ENCODE results near the gene TBC1D10B. TPM values are rescaled to one million over a fixed set of nuclear protein-coding genes. Genes with fewer than 3 reads are reported as not detected.
A peak's percentile ranks its signal among the peaks of the same experiment; 100 is the strongest.

The TBC1D10B gene
- total RNA-seq, 2 donors from 2014 or later, result 45.0 to 62.3 TPM

DNA sequence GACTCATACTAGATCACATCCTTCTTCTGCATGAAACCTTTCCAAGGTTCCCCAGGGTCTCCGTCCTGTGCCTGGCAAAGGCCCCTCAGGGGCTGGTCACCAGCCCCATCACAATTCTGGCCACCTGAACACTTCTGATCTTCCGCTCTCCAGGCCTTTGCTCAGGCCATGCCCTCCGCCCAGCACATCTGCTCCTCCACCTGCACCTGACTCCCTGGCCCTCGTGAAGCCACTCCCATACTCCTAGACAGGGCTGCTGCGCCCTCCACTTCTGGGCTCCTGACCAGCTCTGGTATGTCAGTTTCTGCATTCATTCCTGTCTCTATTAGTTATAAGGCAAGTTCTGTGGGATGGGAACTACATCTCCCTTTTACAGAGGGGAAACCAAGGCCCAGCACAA, 2.4 kb upstream of the TBC1D10B start:
- no peaks in the 10 kb centered on the region for H3K36me3 ChIP-seq
- no peak overlapping the region for H3K27ac ChIP-seq

DNA sequence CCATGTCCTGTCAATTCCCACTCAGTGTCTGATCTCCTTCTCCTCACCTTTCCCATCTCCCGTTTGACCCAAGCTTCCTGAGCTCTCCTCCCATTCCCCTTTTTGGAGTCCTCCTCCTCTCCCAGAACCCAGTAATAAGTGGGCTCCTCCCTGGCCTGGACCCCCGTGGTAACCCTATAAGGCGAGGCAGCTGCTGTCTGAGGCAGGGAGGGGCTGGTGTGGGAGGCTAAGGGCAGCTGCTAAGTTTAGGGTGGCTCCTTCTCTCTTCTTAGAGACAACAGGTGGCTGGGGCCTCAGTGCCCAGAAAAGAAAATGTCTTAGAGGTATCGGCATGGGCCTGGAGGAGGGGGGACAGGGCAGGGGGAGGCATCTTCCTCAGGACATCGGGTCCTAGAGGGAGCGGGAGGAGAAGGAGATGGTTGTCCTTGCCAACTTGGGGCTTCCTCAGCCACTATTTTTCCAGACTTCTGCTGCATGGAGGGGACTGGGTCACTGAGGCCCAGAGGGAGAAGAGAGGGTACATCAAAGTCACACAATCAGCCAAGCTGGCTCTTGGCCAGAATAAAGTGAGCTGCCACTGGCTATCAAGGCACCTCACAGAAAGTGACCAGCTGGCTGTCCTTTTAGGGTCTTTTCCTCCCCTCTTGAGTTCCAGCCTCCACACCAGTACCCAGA, 1.9 kb upstream of the TBC1D10B start:
- TF ChIP-seq, protein P1, sequence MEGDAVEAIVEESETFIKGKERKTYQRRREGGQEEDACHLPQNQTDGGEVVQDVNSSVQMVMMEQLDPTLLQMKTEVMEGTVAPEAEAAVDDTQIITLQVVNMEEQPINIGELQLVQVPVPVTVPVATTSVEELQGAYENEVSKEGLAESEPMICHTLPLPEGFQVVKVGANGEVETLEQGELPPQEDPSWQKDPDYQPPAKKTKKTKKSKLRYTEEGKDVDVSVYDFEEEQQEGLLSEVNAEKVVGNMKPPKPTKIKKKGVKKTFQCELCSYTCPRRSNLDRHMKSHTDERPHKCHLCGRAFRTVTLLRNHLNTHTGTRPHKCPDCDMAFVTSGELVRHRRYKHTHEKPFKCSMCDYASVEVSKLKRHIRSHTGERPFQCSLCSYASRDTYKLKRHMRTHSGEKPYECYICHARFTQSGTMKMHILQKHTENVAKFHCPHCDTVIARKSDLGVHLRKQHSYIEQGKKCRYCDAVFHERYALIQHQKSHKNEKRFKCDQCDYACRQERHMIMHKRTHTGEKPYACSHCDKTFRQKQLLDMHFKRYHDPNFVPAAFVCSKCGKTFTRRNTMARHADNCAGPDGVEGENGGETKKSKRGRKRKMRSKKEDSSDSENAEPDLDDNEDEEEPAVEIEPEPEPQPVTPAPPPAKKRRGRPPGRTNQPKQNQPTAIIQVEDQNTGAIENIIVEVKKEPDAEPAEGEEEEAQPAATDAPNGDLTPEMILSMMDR (IDR thresholded peaks at IDR 0.05), result no peak
- no peak overlapping the region for H3K4me3 ChIP-seq

More for the DNA sequence above, 2.4 kb upstream of the TBC1D10B start:
- Histone ChIP-seq H3K9me3 (no peaks in the 10 kb centered on the region), H3K9ac (ENCODE audit: low read depth in 2 of 2, low read length in 2 of 2) (no peak overlapping the region), H3K27me3 (no peaks in the 10 kb centered on the region), H3K4me3 (no peak overlapping the region), H3K4me1 (peaks cover 14% of the 10 kb centered on the region)
- TF ChIP-seq, protein P1 (IDR thresholded peaks at IDR 0.05), result no peak
- intact Hi-C loops (cut with DNase I), result no loop called here
- no peak for DNase-seq

DNA sequence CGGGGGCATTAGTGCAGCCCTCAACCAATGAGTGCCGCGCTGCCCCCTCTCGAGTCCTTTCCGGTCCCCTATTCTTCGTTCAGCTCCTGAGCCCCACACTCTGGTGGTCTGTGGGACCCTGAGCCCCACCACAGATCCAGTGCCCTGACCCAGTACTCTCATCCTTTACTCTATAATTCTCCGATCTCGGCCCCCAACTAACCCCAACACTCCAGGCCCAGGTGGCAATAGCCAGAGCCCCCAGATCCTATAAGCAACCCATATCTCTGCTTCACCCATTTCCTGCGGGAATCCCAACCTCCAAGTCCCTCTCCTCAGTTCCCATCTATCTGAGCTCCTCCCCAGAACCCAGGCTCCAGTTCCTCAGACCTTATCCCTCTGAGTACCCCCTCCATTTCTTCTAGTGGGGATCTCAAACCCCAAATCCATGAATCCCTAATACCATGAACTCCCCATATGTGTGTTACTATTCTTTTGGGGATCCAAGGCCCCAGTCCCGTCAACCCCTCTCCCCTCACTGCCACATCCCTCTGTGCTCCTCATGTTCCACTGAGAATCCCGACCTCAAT, 1.0 kb upstream of the TBC1D10B start:
- Histone ChIP-seq H3K4me3 (peak overlapping the region; percentile 39), H3K36me3 (no peaks in the 10 kb centered on the region), H3K9me3 (no peaks in the 10 kb centered on the region), H3K4me1 (peaks cover 17% of the 10 kb centered on the region), H3K9ac (ENCODE audit: low read depth in 2 of 2, low read length in 2 of 2) (peak overlapping the region; percentile 61 to 80), H3K27me3 (no peaks in the 10 kb centered on the region), H3K27ac (peak overlapping the region; percentile 83)
- intact Hi-C loops (cut with DNase I), result no loop called here
- TF ChIP-seq, protein P1 (IDR thresholded peaks at IDR 0.05), result no peak
- DNase-seq, result no peak

More for the DNA sequence above, 1.9 kb upstream of the TBC1D10B start:
- intact Hi-C loops (cut with DNase I), result no loop called here
- peaks cover 19% of the 10 kb centered on the region for H3K4me1 ChIP-seq
- no peaks in the 10 kb centered on the region for H3K9me3 ChIP-seq
- DNase-seq, result no peak
- no peaks in the 10 kb centered on the region for H3K27me3 ChIP-seq
- no peak overlapping the region for H3K9ac ChIP-seq (ENCODE audit: low read depth in 2 of 2, low read length in 2 of 2)
- H3K36me3 ChIP-seq, result no peaks in the 10 kb centered on the region
- H3K27ac ChIP-seq, result no peak overlapping the region

DNA sequence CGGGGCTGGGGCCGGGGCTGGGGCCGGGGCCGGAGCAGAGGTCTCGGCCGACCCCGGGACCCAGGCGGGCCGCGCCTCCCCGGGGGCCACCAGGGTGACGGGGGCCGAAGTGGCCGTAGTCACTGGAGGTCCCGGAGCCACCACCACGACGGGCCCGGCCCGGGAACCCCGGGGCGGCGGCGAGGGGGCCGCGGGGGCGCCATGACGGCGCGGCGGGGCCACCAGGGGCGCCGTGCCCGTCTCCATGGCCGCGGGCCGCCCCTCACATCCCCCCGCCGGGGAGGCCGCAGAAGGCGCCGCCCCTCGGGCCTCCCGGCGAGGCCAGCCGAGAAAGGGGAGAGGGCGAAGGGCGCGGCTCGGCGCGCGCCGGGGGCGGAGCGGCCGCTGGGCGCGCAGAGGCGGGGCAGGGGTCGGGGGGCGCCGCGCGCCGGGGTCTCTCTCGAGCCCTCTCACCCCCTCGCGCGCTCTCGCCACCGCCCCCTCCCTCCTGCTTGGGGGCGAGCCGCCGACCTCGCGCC, 297 bp downstream of the TBC1D10B start:
- TF ChIP-seq, protein P1 (IDR thresholded peaks at IDR 0.05), result no peak
- H3K27ac ChIP-seq, result peak overlapping the region; percentile 40
- H3K4me1 ChIP-seq, result peaks cover 17% of the 10 kb centered on the region
- intact Hi-C loops (cut with DNase I), result no loop called here
- peak overlapping the region; percentile 73 for H3K4me3 ChIP-seq
- H3K27me3 ChIP-seq, result no peaks in the 10 kb centered on the region
- H3K9me3 ChIP-seq, result no peaks in the 10 kb centered on the region
- no peak for DNase-seq
- H3K36me3 ChIP-seq, result no peaks in the 10 kb centered on the region
- H3K9ac ChIP-seq (ENCODE audit: low read depth in 2 of 2, low read length in 2 of 2), result peak overlapping the region; percentile 76 to 91

DNA sequence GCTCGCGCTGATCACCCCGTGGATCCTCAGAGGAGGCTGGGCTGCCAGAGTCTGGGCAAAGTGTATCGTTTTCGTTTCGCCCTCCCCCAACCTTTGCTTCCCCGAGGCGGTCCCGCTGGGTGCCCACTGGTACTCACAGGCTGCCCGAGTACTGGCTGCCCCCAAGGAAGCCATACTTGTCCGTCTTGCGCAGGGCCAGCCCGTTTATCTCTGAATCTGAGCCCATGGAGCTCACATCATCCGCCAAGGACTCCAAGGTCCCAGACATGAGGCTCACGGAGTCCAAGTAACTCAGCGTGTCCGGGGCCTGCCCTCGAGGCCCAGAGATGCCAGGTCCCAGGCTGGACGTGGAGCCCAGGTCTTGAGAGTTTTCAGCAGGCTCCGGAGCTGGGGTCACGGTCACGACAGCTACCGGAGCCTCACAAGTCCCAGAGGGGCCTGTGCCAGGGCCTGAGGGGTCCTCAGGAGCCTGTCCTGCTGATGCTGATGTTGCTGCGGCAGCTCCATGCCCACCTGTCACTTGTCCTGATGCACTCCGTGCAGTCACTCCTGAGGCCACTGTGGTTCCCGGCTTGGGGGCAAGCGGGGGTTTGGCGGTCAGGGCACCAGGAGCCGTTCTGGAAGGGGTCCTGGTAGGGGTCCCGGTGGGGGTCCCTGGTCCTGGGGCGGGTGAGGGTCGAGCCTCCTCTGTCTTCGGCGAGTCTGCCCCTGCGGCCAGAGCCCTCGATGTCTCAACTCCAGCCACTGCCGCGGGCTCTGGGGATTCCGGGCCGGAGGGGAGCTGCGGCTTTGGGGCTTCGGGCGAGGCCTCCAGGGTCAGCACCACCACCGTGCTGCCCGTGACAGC, 980 bp downstream of the TBC1D10B start:
- Histone ChIP-seq H3K9me3 (no peaks in the 10 kb centered on the region), H3K9ac (ENCODE audit: low read depth in 2 of 2, low read length in 2 of 2) (peak overlapping the region; percentile 76 to 91), H3K36me3 (no peaks in the 10 kb centered on the region), H3K4me3 (peak overlapping the region; percentile 73), H3K27me3 (no peaks in the 10 kb centered on the region), H3K27ac (peak overlapping the region; percentile 40), H3K4me1 (peaks cover 17% of the 10 kb centered on the region)
- peak; percentile 38 for DNase-seq
- intact Hi-C loops (cut with DNase I), result no loop called here
- TF ChIP-seq, protein P1 (IDR thresholded peaks at IDR 0.05), result no peak
